WTC11 (cell line): ENCODE measurements around the gene SAMD5. TPM values are rescaled to one million over a fixed set of nuclear protein-coding genes. Genes with fewer than 3 reads are reported as not detected.

Source experiments
- ATAC-seq: fragments of 200-7000 bp; cut with Tn5 transposase; 2 replicates; pipeline ENCODE4 v1.10.0; 2021; ENCODE audit warnings: mild to moderate bottlenecking, moderate library complexity
- CTCF ChIA-PET: fragments of 300-600 bp; sonication (Branson Sonifier 250); formaldehyde crosslinking; loops from one replicate; lab custom pipeline; 2021; ENCODE audit warnings: antibody characterized with exemption; lab: Charles Lee
- POLR2A ChIA-PET: fragments of 350-600 bp; sonication (Branson Sonifier 250); formaldehyde crosslinking; loops from one replicate; lab custom pipeline; 2021; ENCODE audit warnings: antibody characterized with exemption; lab: Charles Lee
- DNase-seq: peaks from one replicate; pipeline ENCODE4 v3.0.0; 2021; ENCODE audit warnings: low spot score
- H3K27ac Mint-ChIP-seq: 2 replicates; pipeline ENCODE4 v1.8.0; 2021; ENCODE audit warnings: mixed read lengths
- H3K27me3 Mint-ChIP-seq: 2 replicates; pipeline ENCODE4 v1.8.0; 2021; ENCODE audit warnings: low read depth, mild to moderate bottlenecking, moderate library complexity, mixed read lengths
- H3K36me3 Mint-ChIP-seq: 2 replicates; pipeline ENCODE4 v1.8.0; 2021; ENCODE audit warnings: mixed read lengths
- H3K4me1 Mint-ChIP-seq: 2 replicates; pipeline ENCODE4 v1.8.0; 2022; ENCODE audit warnings: mixed read lengths
- H3K4me3 Mint-ChIP-seq: 2 replicates; pipeline ENCODE4 v1.8.0; 2021; ENCODE audit warnings: mild to moderate bottlenecking, moderate library complexity, mixed read lengths
- H3K9me3 Mint-ChIP-seq: 2 replicates; pipeline ENCODE4 v1.8.0; 2021; ENCODE audit warnings: mixed read lengths
- ATF1 ChIP-seq: sonication (generic); formaldehyde crosslinking; IDR thresholded peaks from 2 replicates; pipeline ENCODE4 v1.8.1; 2023; ENCODE audit warnings: mild to moderate bottlenecking, moderate library complexity, missing genetic modification reagents
- ATF3 ChIP-seq: sonication (generic); formaldehyde crosslinking; conservative IDR thresholded peaks from 2 replicates; pipeline ENCODE4 v1.8.1; 2022; ENCODE audit warnings: mild to moderate bottlenecking, missing genetic modification reagents
- CBFB ChIP-seq: sonication (generic); formaldehyde crosslinking; IDR thresholded peaks from 2 replicates; pipeline ENCODE4 v1.8.1; 2022; ENCODE audit warnings: mild to moderate bottlenecking, low read depth, missing genetic modification reagents
- CREM ChIP-seq: sonication (generic); formaldehyde crosslinking; IDR thresholded peaks from 2 replicates; pipeline ENCODE4 v1.8.1; 2022; ENCODE audit warnings: mild to moderate bottlenecking, missing genetic modification reagents, moderate library complexity
- E2F1 ChIP-seq: sonication (generic); formaldehyde crosslinking; IDR thresholded peaks from 2 replicates; pipeline ENCODE4 v1.8.0; 2022; ENCODE audit warnings: mild to moderate bottlenecking, missing genetic modification reagents
- GRHL2 ChIP-seq: fragments of 250-450 bp; sonication (Bioruptor Pico); IDR thresholded peaks from 2 replicates; pipeline ENCODE4 v1.8.0; 2022; ENCODE audit warnings: mild to moderate bottlenecking, moderate library complexity; ENCODE audit not compliant: insufficient replicate concordance, severe bottlenecking
- IRF2 ChIP-seq: sonication (generic); formaldehyde crosslinking; IDR thresholded peaks from 2 replicates; pipeline ENCODE4 v1.8.0; 2022; ENCODE audit warnings: low read depth, missing genetic modification reagents, borderline replicate concordance
- NFE2L1 ChIP-seq: sonication (generic); formaldehyde crosslinking; IDR thresholded peaks from 2 replicates; pipeline ENCODE4 v1.8.1; 2023; ENCODE audit warnings: missing genetic modification reagents
- TCF7 ChIP-seq: sonication (generic); formaldehyde crosslinking; IDR thresholded peaks from 2 replicates; pipeline ENCODE4 v1.8.0; 2022; ENCODE audit warnings: mild to moderate bottlenecking, low read depth, missing genetic modification reagents, moderate library complexity
- TP53 ChIP-seq: sonication (generic); formaldehyde crosslinking; IDR thresholded peaks from 2 replicates; pipeline ENCODE4 v1.8.1; 2023; ENCODE audit warnings: mild to moderate bottlenecking, missing genetic modification reagents
- USF1 ChIP-seq: sonication (generic); formaldehyde crosslinking; IDR thresholded peaks from 2 replicates; pipeline ENCODE4 v1.8.0; 2022; ENCODE audit warnings: mild to moderate bottlenecking, missing genetic modification reagents
- ZBTB21 ChIP-seq: sonication (generic); formaldehyde crosslinking; IDR thresholded peaks from 2 replicates; pipeline ENCODE4 v1.8.1; 2023; ENCODE audit warnings: mild to moderate bottlenecking, missing genetic modification reagents, borderline replicate concordance
- ZNF121 ChIP-seq: sonication (generic); formaldehyde crosslinking; IDR thresholded peaks from 2 replicates; pipeline ENCODE4 v1.8.0; 2023; ENCODE audit warnings: missing genetic modification reagents
- ZNF219 ChIP-seq: sonication (generic); formaldehyde crosslinking; IDR thresholded peaks from 2 replicates; pipeline ENCODE4 v1.8.0; 2023; ENCODE audit warnings: missing genetic modification reagents, mild to moderate bottlenecking, borderline replicate concordance
- ZNF317 ChIP-seq: sonication (generic); formaldehyde crosslinking; IDR thresholded peaks from 2 replicates; pipeline ENCODE4 v1.8.1; 2023; ENCODE audit warnings: low read depth, mild to moderate bottlenecking, moderate library complexity, missing genetic modification reagents, borderline replicate concordance
- ZNF425 ChIP-seq: fragments of 250-450 bp; sonication (Bioruptor Pico); conservative IDR thresholded peaks from 2 replicates; pipeline ENCODE4 v1.9.0; 2021; ENCODE audit warnings: mild to moderate bottlenecking
- ZNF532 ChIP-seq: fragments of 250-450 bp; sonication (Bioruptor Pico); IDR thresholded peaks from 2 replicates; pipeline ENCODE4 v1.9.0; 2021; ENCODE audit warnings: mild to moderate bottlenecking, borderline replicate concordance
- total RNA-seq: library from RNA; stranded (reverse); gene quantifications from 3 replicates; pipeline ENCODE4 v1.2.3, GENCODE V29; 2021

The SAMD5 gene
- total RNA-seq, 1 experiment from 2014 or later: 0.39 TPM

- Mint-ChIP-seq H3K27me3 (no peaks in the 10 kb centered on the region), H3K4me1 (peaks cover 2% of the 10 kb centered on the region; the same call in 1 of the 2 replicates), H3K27ac (no peak overlapping the region)
- CTCF ChIA-PET: no interaction called here
- POLR2A ChIA-PET: interaction anchor here (1.0 kb wide), 1 partner anchor 21 kb away, joined by 3 read pairs; no protein-coding TSS in a partner anchor
- TF ChIP-seq GRHL2 (CRISPR knock-in tag): no peak
- TF ChIP-seq, all 79 proteins: peak for 0
- DNase-seq (no peak), ATAC-seq (no peak)
- Mint-ChIP-seq H3K36me3 (no peaks in the 10 kb centered on the region), H3K9me3 (0 out of 2 replicates have a peak, but pooled peaks cover 4% of the 10 kb centered on the region), H3K4me3 (no peak overlapping the region)
Measured at GRCh38 chr6:147604373-147604772, 95.9 kb downstream of the SAMD5 start.

GRCh38 chr6:147611992-147612391 is 103.5 kb downstream of the SAMD5 start:
- CTCF ChIA-PET: no interaction called here
- Mint-ChIP-seq H3K4me1 (no peaks in the 10 kb centered on the region; the same call in 1 of the 2 replicates), H3K4me3 (no peak overlapping the region), H3K36me3 (no peaks in the 10 kb centered on the region), H3K27ac (no peak overlapping the region), H3K9me3 (0 out of 2 replicates have a peak, but pooled peaks cover 4% of the 10 kb centered on the region), H3K27me3 (no peaks in the 10 kb centered on the region)
- DNase-seq (no peak), ATAC-seq (no peak)
- TF ChIP-seq ATF3 (CRISPR knock-in tag) (no peak), E2F1 (CRISPR knock-in tag) (no peak), ZNF532 (no peak), NFE2L1 (CRISPR knock-in tag) (no peak), IRF2 (CRISPR knock-in tag) (no peak), CBFB (CRISPR knock-in tag) (no peak), CREM (no peak), ZBTB21 (CRISPR knock-in tag) (no peak), TP53 (no peak), TCF7 (CRISPR knock-in tag) (no peak), ZNF219 (CRISPR knock-in tag) (no peak), ZNF317 (CRISPR knock-in tag) (no peak), ATF1 (CRISPR knock-in tag) (no peak), ZNF121 (CRISPR knock-in tag) (no peak), USF1 (CRISPR knock-in tag) (no peak), ZNF425 (no peak)
- POLR2A ChIA-PET: no interaction called here
